Measurements from ENCODE around the gene TAB2.

Gene TAB2

DNA sequence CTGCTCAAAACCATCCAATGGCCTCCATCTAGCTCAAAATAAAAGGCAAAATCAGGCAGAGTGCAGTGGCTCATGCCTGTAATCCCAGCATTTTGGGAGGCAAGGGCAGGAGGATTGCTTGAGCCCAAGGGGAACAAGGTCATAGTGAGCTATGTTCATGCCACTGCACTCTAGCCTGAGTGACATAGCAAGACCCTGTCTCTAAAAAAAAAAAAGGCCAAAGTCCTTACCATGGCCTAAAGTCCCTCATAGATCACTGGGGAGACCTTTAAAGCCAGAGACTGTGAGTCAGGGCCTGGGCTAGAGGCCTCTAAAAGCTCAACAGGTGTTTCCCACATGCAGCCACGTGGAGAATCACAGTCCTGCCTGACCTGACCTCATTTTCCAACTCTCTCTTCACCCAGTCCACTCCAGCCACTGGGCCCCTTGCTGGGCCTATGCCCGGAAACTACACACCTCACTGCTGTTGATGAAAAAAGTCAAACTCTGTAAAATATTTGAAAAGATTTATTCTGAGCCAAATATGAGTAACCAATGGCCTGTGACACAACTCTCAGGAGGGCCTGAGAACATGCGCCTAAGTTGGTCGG lies 28.2 kb upstream of the TAB2 start:
- TF ChIP-seq, protein P1, sequence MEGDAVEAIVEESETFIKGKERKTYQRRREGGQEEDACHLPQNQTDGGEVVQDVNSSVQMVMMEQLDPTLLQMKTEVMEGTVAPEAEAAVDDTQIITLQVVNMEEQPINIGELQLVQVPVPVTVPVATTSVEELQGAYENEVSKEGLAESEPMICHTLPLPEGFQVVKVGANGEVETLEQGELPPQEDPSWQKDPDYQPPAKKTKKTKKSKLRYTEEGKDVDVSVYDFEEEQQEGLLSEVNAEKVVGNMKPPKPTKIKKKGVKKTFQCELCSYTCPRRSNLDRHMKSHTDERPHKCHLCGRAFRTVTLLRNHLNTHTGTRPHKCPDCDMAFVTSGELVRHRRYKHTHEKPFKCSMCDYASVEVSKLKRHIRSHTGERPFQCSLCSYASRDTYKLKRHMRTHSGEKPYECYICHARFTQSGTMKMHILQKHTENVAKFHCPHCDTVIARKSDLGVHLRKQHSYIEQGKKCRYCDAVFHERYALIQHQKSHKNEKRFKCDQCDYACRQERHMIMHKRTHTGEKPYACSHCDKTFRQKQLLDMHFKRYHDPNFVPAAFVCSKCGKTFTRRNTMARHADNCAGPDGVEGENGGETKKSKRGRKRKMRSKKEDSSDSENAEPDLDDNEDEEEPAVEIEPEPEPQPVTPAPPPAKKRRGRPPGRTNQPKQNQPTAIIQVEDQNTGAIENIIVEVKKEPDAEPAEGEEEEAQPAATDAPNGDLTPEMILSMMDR (IDR thresholded peaks at IDR 0.05; ENCODE audit: low read depth, low read length), result no peak
- H3K4me3 ChIP-seq (ENCODE audit: low read depth, low read length), result no peak overlapping the region
- DNase-seq (ENCODE audit: low read depth, low spot score), result no peak
- in situ Hi-C loops (cut with HindIII; ENCODE audit: low sequenced_read_pairs), result no loop called here

DNA sequence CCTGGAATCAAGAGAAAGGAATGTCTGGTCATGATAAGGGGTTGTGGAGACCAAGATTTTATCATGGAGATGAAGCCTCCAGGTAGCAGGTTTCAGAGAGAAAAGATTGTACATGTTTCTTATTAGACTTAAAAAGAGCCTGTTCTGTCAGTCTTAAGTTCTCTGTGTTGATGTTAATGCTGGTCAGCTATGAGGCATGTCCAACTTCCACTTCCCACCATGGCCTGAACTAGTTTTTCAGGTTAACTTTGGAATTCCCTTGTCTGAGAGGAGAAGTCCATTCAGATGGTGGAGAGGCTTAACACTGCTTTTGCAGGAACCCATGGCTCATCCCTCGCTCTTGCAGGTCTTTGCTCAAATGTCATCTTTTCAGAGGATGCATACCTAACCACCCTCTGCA lies 27.5 kb upstream of the TAB2 start:
- no peak overlapping the region for H3K4me3 ChIP-seq (ENCODE audit: low read depth, low read length)
- TF ChIP-seq, protein P1 (IDR thresholded peaks at IDR 0.05; ENCODE audit: low read depth, low read length), result no peak
- DNase-seq (ENCODE audit: low read depth, low spot score), result no peak
- in situ Hi-C loops (cut with HindIII; ENCODE audit: low sequenced_read_pairs), result no loop called here

DNA sequence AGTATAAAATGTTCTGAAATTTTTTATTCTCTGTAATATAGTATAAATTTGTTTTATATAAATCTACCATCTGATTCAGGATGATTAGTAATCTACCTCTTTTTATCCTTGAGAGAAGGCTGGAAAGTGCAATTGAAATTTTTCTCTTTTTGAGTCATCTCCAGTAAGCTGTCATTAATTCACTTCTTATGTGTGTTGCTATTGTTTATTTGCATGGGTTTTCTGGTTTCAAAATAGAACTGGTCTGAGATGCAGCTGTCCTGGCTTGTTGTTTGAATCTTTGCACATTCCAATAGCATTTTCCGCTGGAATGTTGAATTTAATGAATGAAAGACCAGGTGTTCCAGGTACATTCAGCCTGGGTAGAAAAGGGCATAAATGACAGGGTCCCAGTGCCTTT lies 24.3 kb upstream of the TAB2 start:
- in situ Hi-C loops (cut with HindIII; ENCODE audit: low sequenced_read_pairs), result no loop called here
- no peak for DNase-seq (ENCODE audit: low read depth, low spot score)
- H3K4me3 ChIP-seq (ENCODE audit: low read depth, low read length), result no peak overlapping the region
- TF ChIP-seq, protein P1 (IDR thresholded peaks at IDR 0.05; ENCODE audit: low read depth, low read length), result no peak

- TF ChIP-seq, protein P1 (IDR thresholded peaks at IDR 0.05; ENCODE audit: low read depth, low read length), result no peak
- no peak for DNase-seq (ENCODE audit: low read depth, low spot score)
- no peak overlapping the region for H3K4me3 ChIP-seq (ENCODE audit: low read depth, low read length)
- in situ Hi-C loops (cut with HindIII; ENCODE audit: low sequenced_read_pairs), result no loop called here
These were observed 16.9 kb upstream of the TAB2 start for GRCh38 chr6:149300563-149300962.

DNA sequence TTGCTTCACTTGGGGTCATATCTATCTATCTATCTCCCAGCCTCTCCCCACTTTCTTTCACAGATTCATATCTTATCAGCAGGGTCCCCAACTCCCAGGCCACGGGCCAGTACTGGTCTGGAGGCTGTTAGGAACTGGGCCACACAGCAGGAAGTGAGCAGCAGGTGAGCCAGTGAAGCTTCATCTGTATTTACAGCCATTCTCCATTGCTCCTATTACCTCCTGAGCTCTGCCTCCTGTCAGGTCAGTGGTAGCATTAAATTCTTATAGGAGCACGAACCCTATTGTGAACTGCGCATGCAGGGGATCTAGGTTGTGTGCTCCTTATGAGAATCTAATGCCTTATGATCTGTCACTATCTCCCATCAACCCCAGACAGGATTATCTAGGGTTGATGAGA lies 14.8 kb upstream of the TAB2 start:
- in situ Hi-C loops (cut with HindIII; ENCODE audit: low sequenced_read_pairs), result no loop called here
- TF ChIP-seq, protein P1 (IDR thresholded peaks at IDR 0.05; ENCODE audit: low read depth, low read length), result no peak
- DNase-seq (ENCODE audit: low read depth, low spot score), result no peak
- no peak overlapping the region for H3K4me3 ChIP-seq (ENCODE audit: low read depth, low read length)

GRCh38 chr6:149303468-149303867 lies 14.0 kb upstream of the TAB2 start:
- in situ Hi-C loops (cut with HindIII; ENCODE audit: low sequenced_read_pairs), result no loop called here
- TF ChIP-seq, protein P1 (IDR thresholded peaks at IDR 0.05; ENCODE audit: low read depth, low read length), result no peak

GRCh38 chr6:149305372-149305771 lies 12.1 kb upstream of the TAB2 start:
- TF ChIP-seq, protein P1 (IDR thresholded peaks at IDR 0.05; ENCODE audit: low read depth, low read length), result no peak
- no peak overlapping the region for H3K4me3 ChIP-seq (ENCODE audit: low read depth, low read length)
- DNase-seq (ENCODE audit: low read depth, low spot score), result no peak
- in situ Hi-C loops (cut with HindIII; ENCODE audit: low sequenced_read_pairs), result no loop called here

More at GRCh38 chr6:149303468-149303867, 14.0 kb upstream of the TAB2 start:
- no peak for DNase-seq (ENCODE audit: low read depth, low spot score)
- H3K4me3 ChIP-seq (ENCODE audit: low read depth, low read length), result no peak overlapping the region

Measured in astrocyte of the spinal cord (primary cell).